HepG2 (cell line): ENCODE measurements around the gene DUSP22. TPM values are rescaled to one million over a fixed set of nuclear protein-coding genes. Genes with fewer than 3 reads are reported as not detected.

ENCODE experiments used
- ATAC-seq: fragments of 200-7000 bp; cut with Tn5 transposase; 3 replicates; pipeline ENCODE4 v1.9.1; 2020; ENCODE audit warnings: mild to moderate bottlenecking, moderate library complexity
- BruUV-seq: library from RNA; stranded (reverse); fragments of 400-500 nt; replicated peaks from 2 replicates; lab custom pipeline; 2021; lab: Mats Ljungman, UMichigan
- CTCF ChIA-PET: fragments of 300-600 bp; formaldehyde crosslinking; extraction: SDS; loops from one replicate; lab custom pipeline; 2021; ENCODE audit warnings: low total read pairs, inconsistent platforms, low intra/inter-chr PET ratio; lab: Yijun Ruan, JAX
- POLR2A ChIA-PET: fragments of 350-600 bp; sonication (Branson Sonifier 250); formaldehyde crosslinking; loops from one replicate; lab custom pipeline; 2020; ENCODE audit warnings: antibody characterized with exemption, inconsistent platforms; lab: Yijun Ruan, JAX
- DNase-seq: peaks from one replicate; pipeline ENCODE4 v3.0.0-alpha.2; 2015; ENCODE audit warnings: low spot score
- FAIRE-seq: peaks from 3 replicates; lab custom pipeline; 2011; peaks lifted over from hg19 to GRCh38; lab: Jason Lieb, UNC
- H2AFZ ChIP-seq: one replicate; pipeline ENCODE4 v1.6.1; 2011; ENCODE audit warnings: low read length, inconsistent platforms
- H3K27ac ChIP-seq: fragments of 300-600 bp; 3 replicates; pipeline ENCODE4 v1.8.0; 2011; ENCODE audit warnings: mixed run types, mild to moderate bottlenecking, mixed read lengths, low read length, inconsistent platforms; ENCODE audit not compliant: insufficient read depth; ENCODE audit errors: extremely low read length
- H3K27me3 ChIP-seq, 2 experiments: fragments of 200-600 bp in 1 of 2; 2 replicates in 1 of 2; 3 replicates in 1 of 2; pipeline versions ENCODE4 v1.6.0 to v1.8.0; 2011; ENCODE audit warnings: low read length in 2 of 2, mild to moderate bottlenecking in 2 of 2, moderate library complexity in 2 of 2, inconsistent platforms in 1 of 2; ENCODE audit not compliant: insufficient read depth in 2 of 2, control insufficient read depth in 1 of 2
- H3K36me3 ChIP-seq, 2 experiments: fragments of 200-600 bp in 1 of 2; replicated peaks in 1 of 2; 2 replicates in 1 of 2; 3 replicates in 1 of 2; pipeline versions ENCODE4 v1.5.1 to v1.8.0; 2011; ENCODE audit warnings: low read length in 2 of 2, inconsistent platforms in 1 of 2; ENCODE audit not compliant: insufficient read depth in 2 of 2, control insufficient read depth in 1 of 2
- H3K4me1 ChIP-seq: 2 replicates; pipeline ENCODE4 v1.5.1; 2012; ENCODE audit warnings: low read length, inconsistent platforms; ENCODE audit not compliant: insufficient read depth
- H3K4me2 ChIP-seq: 2 replicates; pipeline ENCODE4 v1.6.0; 2011; ENCODE audit warnings: low read depth, low read length, inconsistent platforms
- H3K4me3 ChIP-seq, 3 experiments: fragments of 200-600 bp in 1 of 3; sonication (generic), shearing (Covaris generic) in 1 of 3; replicated peaks in 1 of 3; 2 replicates each; pipeline ENCODE4 v1.5.1; 2011 to 2016; ENCODE audit warnings: low read length in 3 of 3, inconsistent platforms in 2 of 3, low read depth in 2 of 3, mild to moderate bottlenecking in 2 of 3, control low read depth in 1 of 3, mixed read lengths in 1 of 3; ENCODE audit not compliant: insufficient read depth in 1 of 3
- H3K79me2 ChIP-seq: one replicate; pipeline ENCODE4 v1.6.1; 2011; ENCODE audit warnings: low read length, inconsistent platforms; ENCODE audit not compliant: insufficient read depth
- H3K9ac ChIP-seq: 2 replicates; pipeline ENCODE4 v1.6.0; 2011; ENCODE audit warnings: mild to moderate bottlenecking, low read depth, low read length, inconsistent platforms; ENCODE audit not compliant: insufficient read depth
- H3K9me3 ChIP-seq: 2 replicates; pipeline ENCODE4 v1.5.1; 2012; ENCODE audit warnings: mild to moderate bottlenecking, low read length
- H4K20me1 ChIP-seq: 2 replicates; pipeline ENCODE4 v1.6.0; 2011; ENCODE audit warnings: inconsistent platforms, mild to moderate bottlenecking, low read length, moderate library complexity; ENCODE audit not compliant: insufficient read depth
- ARID2 ChIP-seq: sonication (generic); formaldehyde crosslinking; IDR thresholded peaks from 2 replicates; pipeline ENCODE4 v1.8.1; 2022; ENCODE audit warnings: mild to moderate bottlenecking, missing genetic modification reagents, borderline replicate concordance
- EHMT2 ChIP-seq: fragments of 200-600 bp; sonication (generic); IDR thresholded peaks from 2 replicates; pipeline ENCODE4 v1.7.0; 2017; ENCODE audit warnings: antibody characterized with exemption, low read depth, low read length, borderline replicate concordance
- ETV6 ChIP-seq: sonication (generic); formaldehyde crosslinking; conservative IDR thresholded peaks from 2 replicates; pipeline ENCODE4 v1.4.0; 2020; ENCODE audit warnings: missing genetic modification reagents
- MAFF ChIP-seq: IDR thresholded peaks from 2 replicates; pipeline ENCODE4 v1.6.1; 2011; ENCODE audit warnings: low read depth, low read length, improper control_type of control experiment
- MYNN ChIP-seq: sonication (generic); formaldehyde crosslinking; IDR thresholded peaks from 2 replicates; pipeline ENCODE4 v1.4.0; 2020; ENCODE audit warnings: mild to moderate bottlenecking, low read depth, missing genetic modification reagents
- NRL ChIP-seq: sonication (generic); formaldehyde crosslinking; IDR thresholded peaks from 2 replicates; pipeline ENCODE4 v1.5.0; 2020; ENCODE audit warnings: missing genetic modification reagents, mild to moderate bottlenecking, moderate library complexity, borderline replicate concordance
- POLR2AphosphoS5 ChIP-seq: IDR thresholded peaks from 2 replicates; pipeline ENCODE4 v1.6.1; 2012; ENCODE audit warnings: low read depth, low read length
- SETDB1 ChIP-seq: sonication (generic); formaldehyde crosslinking; IDR thresholded peaks from 2 replicates; pipeline ENCODE4 v1.5.1; 2020; ENCODE audit warnings: missing genetic modification reagents, mild to moderate bottlenecking, borderline replicate concordance
- UBTF ChIP-seq: sonication (generic); formaldehyde crosslinking; IDR thresholded peaks from 2 replicates; pipeline ENCODE4 v1.4.0; 2020; ENCODE audit warnings: mild to moderate bottlenecking, missing genetic modification reagents
- ZNF205 ChIP-seq: IDR thresholded peaks from 2 replicates; pipeline ENCODE4 v1.6.1; 2018; ENCODE audit warnings: missing biosample characterization, missing genetic modification reagents
- ZNF816 ChIP-seq: sonication (generic); formaldehyde crosslinking; IDR thresholded peaks from 2 replicates; pipeline ENCODE4 v1.8.0; 2022; ENCODE audit warnings: missing genetic modification reagents, mild to moderate bottlenecking, borderline replicate concordance
- WGBS: methylation state at CpG from one replicate; pipeline ENCODE4 v1.1.6; 2017; ENCODE audit warnings: low lambda C conversion rate; 5-methylcytosine and 5-hydroxymethylcytosine counted together
- in situ Hi-C: cut with HindIII; loops from 2 replicates; pipeline ENCODE4 v1.10.0; 2017; ENCODE audit warnings: low pct_unique_long_range_greater_than_20kb; ENCODE audit not compliant: extremely low pct_ligation_motif_present
- intact Hi-C: fragments of 100-400 bp; cut with micrococcal nuclease; formaldehyde crosslinking; loops from one replicate; pipeline ENCODE4 v1.10.0; 2022; ENCODE audit not compliant: unreplicated experiment
- polyA plus RNA-seq, 8 experiments: library from polyadenylated mRNA; depleted of rRNA in 3 of 8; stranded (reverse) in 7 of 8; unstranded in 1 of 8; fragments of >200 nt; fragmentation: Illumina TruSeq in 4 of 8; extraction: Trizol in 4 of 8; gene quantifications; 2 replicates each; pipeline versions ENCODE4 v1.2.1 to v1.2.3, GENCODE V29; 2011 to 2016; ENCODE audit warnings: low read depth in 4 of 8, missing spikeins in 1 of 8, mixed read lengths in 1 of 8; ENCODE audit not compliant: insufficient read depth in 1 of 8
- total RNA-seq, 5 experiments: library from RNA; depleted of rRNA; stranded (reverse); fragments of >200 nt; fragmentation: Illumina TruSeq; extraction: Trizol; gene quantifications; 2 replicates each; pipeline ENCODE4 v1.2.3, GENCODE V29; 2016; ENCODE audit warnings: low read depth in 1 of 5
- TF ChIP-seq, protein P1 (sequence below): sonication (generic); formaldehyde crosslinking; IDR thresholded peaks from 2 replicates; pipeline ENCODE4 v1.5.1; 2020; ENCODE audit warnings: mild to moderate bottlenecking, missing genetic modification reagents, moderate library complexity

DUSP22 gene
- total and polyA plus RNA-seq, 2 of the 13 experiments (the other 11 are each of a cell fraction or from before 2014, with no cell fraction given) = 20.2 to 32.8 TPM

GRCh38 chr6:363909-364308 lies 71.6 kb downstream of the DUSP22 start:
- Histone ChIP-seq H3K4me1 (peaks cover 16% of the 10 kb centered on the region), H3K27me3 (peaks cover 5 to 27% of the 10 kb centered on the region in 2 experiments; a peak in 4 of 5 replicates), H3K79me2 (no peaks in the 10 kb centered on the region), H3K4me2 (no peak overlapping the region), H2AFZ (no peak overlapping the region), H3K4me3 (no peak overlapping the region), H3K27ac (no peak overlapping the region), H3K9ac (no peak overlapping the region), H4K20me1 (no peaks in the 10 kb centered on the region), H3K9me3 (no peaks in the 10 kb centered on the region), H3K36me3 (no peaks in the 10 kb centered on the region)
- ChIA-PET CTCF (no interaction called here), POLR2A (no interaction called here)
- DNase-seq = no peak
- intact Hi-C loops = no loop called here
- BruUV-seq = no TSS peak
- no peak for FAIRE-seq
- 55% methylated on average over 13 of the region's 13 CpGs for WGBS
- in situ Hi-C loops = no loop called here
- no peak for ATAC-seq
- TF ChIP-seq NRL (CRISPR knock-in tag) = 0 out of 2 replicates have a peak, but pooled peaks have one; percentile 15
- TF ChIP-seq ZNF816 (CRISPR knock-in tag) = no peak

GRCh38 chr6:364609-365540 lies 72.6 kb downstream of the DUSP22 start:
- intact Hi-C loops = no loop called here
- Histone ChIP-seq H3K4me1 (peaks cover 16% of the 10 kb centered on the region), H2AFZ (no peak overlapping the region), H3K9ac (no peak overlapping the region), H3K9me3 (no peaks in the 10 kb centered on the region), H3K36me3 (no peaks in the 10 kb centered on the region), H3K79me2 (no peaks in the 10 kb centered on the region), H3K27ac (no peak overlapping the region), H3K4me2 (no peak overlapping the region), H3K4me3 (no peak overlapping the region), H4K20me1 (no peaks in the 10 kb centered on the region), H3K27me3 (peaks cover 5 to 33% of the 10 kb centered on the region in 2 experiments; a peak in 3 of 5 replicates)
- ChIA-PET CTCF (no interaction called here), POLR2A (no interaction called here)
- WGBS = 24% methylated on average over 11 of the region's 11 CpGs
- in situ Hi-C loops = no loop called here
- no TSS peak for BruUV-seq
- DNase-seq (no peak), ATAC-seq (no peak), FAIRE-seq (no peak)
- TF ChIP-seq MYNN (CRISPR knock-in tag) (no peak), POLR2AphosphoS5 (no peak), UBTF (CRISPR knock-in tag) (no peak), EHMT2 (no peak), ARID2 (no peak), ETV6 (CRISPR knock-in tag) (no peak), ZNF205 (CRISPR knock-in tag) (no peak), SETDB1 (CRISPR knock-in tag) (no peak), MAFF (no peak)
- TF ChIP-seq, protein P1, sequence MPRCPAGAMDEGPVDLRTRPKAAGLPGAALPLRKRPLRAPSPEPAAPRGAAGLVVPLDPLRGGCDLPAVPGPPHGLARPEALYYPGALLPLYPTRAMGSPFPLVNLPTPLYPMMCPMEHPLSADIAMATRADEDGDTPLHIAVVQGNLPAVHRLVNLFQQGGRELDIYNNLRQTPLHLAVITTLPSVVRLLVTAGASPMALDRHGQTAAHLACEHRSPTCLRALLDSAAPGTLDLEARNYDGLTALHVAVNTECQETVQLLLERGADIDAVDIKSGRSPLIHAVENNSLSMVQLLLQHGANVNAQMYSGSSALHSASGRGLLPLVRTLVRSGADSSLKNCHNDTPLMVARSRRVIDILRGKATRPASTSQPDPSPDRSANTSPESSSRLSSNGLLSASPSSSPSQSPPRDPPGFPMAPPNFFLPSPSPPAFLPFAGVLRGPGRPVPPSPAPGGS (CRISPR knock-in tag) = no peak
